ENCODE results near the gene FCRLB. TPM values are rescaled to one million over a fixed set of nuclear protein-coding genes. Genes with fewer than 3 reads are reported as not detected.
A peak's percentile ranks its signal among the peaks of the same experiment; 100 is the strongest.

Gene FCRLB
- total and polyA plus RNA-seq, 9 of the 15 experiments (the other 6 are each of a cell fraction or from before 2014, with no cell fraction given) = 0.20 to 4.6 (median 1.3) TPM

DNA sequence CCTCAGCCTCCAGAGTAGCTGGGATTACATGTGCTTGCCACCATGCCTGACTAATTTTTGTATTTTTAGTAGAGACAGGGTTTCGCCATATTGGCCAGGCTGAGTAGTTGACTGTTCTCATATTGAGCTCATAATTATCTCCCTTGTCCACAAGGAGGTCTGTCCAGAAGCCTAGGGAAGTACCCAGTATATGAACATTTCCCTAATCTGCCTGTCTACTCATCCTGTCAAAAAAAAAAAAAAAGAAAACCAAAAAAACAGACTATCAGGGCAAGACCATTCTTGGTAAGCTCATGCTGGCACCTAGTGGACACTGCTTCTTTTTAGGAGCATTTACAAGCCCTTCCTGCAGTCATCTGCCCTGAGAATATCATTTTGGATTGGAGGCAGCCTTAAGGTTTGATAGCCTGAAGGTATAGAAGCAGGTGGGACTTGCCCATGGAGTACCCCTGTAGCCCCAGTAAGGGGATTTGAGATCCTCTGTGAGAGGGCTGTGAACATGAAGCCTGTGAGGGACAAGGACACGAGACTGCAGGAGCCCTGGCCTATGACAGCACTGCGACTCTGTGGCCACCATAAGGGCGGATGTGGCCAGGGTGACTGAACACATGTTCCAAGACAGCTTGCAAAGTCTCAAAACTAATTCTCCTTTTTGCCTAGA, 17.4 kb downstream of the FCRLB start (continued):
- TF ChIP-seq, protein P1, sequence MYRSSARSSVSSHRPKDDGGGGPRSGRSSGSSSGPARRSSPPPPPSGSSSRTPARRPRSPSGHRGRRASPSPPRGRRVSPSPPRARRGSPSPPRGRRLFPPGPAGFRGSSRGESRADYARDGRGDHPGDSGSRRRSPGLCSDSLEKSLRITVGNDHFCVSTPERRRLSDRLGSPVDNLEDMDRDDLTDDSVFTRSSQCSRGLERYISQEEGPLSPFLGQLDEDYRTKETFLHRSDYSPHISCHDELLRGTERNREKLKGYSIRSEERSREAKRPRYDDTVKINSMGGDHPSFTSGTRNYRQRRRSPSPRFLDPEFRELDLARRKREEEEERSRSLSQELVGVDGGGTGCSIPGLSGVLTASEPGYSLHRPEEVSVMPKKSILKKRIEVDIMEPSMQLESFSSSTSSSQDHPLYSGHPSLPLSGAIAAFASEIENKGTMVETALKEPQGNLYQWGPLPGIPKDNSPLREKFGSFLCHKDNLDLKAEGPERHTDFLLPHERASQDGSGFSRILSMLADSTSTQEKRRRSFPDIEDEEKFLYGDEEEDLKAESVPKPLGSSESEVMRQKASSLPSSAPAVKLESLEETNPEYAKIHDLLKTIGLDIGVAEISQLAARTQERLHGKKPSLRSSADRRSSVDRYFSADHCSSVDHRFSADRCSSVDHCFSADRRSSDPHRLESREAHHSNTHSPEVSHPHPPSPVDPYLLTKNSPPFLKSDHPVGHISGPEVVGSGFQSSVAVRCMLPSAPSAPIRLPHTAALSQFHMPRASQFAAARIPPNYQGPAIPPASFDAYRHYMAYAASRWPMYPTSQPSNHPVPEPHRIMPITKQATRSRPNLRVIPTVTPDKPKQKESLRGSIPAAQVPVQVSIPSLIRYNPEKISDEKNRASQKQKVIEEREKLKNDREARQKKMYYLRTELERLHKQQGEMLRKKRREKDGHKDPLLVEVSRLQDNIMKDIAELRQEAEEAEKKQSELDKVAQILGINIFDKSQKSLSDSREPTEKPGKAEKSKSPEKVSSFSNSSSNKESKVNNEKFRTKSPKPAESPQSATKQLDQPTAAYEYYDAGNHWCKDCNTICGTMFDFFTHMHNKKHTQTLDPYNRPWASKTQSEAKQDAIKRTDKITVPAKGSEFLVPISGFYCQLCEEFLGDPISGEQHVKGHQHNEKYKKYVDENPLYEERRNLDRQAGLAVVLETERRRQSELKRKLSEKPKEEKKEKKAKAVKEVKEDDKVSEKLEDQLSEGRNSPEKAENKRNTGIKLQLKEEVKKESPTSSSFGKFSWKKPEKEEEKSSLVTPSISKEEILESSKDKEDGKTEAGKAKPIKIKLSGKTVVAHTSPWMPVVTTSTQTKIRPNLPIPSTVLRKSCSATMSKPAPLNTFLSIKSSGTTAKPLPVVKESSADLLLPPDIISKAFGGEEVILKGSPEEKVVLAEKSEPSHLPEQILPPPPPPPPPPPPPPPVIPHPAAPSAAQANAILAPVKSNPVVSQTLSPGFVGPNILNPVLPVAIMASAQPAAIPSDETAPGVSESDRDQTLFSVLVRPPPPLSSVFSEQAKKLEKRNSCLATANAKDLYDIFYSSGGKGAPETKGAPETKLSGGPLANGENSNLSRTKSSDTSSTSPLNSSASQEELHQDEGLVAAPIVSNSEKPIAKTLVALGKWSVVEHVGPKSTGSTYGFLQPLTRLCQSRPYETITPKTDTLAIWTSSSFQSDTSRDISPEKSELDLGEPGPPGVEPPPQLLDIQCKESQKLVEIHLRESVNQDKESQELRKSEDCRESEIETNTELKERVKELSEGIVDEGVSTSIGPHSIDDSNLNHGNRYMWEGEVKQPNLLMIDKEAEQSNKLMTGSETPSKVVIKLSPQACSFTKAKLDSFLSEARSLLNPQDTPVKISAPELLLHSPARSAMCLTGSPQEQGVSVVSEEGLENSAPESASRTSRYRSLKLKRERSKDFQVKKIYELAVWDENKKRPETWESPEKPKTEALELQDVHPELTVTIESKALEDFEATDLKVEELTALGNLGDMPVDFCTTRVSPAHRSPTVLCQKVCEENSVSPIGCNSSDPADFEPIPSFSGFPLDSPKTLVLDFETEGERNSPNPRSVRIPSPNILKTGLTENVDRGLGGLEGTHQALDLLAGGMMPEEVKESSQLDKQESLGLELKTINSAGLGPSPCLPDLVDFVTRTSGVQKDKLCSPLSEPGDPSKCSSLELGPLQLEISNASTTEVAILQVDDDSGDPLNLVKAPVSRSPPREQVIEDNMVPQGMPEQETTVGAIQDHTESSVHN (IDR thresholded peaks at IDR 0.05; ENCODE audit: borderline replicate concordance in 1 of 2, low read depth in 1 of 2) = no peak
- no peak for TF ChIP-seq ZNF282 (CRISPR knock-in tag; IDR thresholded peaks at IDR 0.05)
- TF ChIP-seq NFIX (CRISPR knock-in tag; IDR thresholded peaks at IDR 0.05; ENCODE audit: low read depth) = no peak
- TF ChIP-seq, protein P2, sequence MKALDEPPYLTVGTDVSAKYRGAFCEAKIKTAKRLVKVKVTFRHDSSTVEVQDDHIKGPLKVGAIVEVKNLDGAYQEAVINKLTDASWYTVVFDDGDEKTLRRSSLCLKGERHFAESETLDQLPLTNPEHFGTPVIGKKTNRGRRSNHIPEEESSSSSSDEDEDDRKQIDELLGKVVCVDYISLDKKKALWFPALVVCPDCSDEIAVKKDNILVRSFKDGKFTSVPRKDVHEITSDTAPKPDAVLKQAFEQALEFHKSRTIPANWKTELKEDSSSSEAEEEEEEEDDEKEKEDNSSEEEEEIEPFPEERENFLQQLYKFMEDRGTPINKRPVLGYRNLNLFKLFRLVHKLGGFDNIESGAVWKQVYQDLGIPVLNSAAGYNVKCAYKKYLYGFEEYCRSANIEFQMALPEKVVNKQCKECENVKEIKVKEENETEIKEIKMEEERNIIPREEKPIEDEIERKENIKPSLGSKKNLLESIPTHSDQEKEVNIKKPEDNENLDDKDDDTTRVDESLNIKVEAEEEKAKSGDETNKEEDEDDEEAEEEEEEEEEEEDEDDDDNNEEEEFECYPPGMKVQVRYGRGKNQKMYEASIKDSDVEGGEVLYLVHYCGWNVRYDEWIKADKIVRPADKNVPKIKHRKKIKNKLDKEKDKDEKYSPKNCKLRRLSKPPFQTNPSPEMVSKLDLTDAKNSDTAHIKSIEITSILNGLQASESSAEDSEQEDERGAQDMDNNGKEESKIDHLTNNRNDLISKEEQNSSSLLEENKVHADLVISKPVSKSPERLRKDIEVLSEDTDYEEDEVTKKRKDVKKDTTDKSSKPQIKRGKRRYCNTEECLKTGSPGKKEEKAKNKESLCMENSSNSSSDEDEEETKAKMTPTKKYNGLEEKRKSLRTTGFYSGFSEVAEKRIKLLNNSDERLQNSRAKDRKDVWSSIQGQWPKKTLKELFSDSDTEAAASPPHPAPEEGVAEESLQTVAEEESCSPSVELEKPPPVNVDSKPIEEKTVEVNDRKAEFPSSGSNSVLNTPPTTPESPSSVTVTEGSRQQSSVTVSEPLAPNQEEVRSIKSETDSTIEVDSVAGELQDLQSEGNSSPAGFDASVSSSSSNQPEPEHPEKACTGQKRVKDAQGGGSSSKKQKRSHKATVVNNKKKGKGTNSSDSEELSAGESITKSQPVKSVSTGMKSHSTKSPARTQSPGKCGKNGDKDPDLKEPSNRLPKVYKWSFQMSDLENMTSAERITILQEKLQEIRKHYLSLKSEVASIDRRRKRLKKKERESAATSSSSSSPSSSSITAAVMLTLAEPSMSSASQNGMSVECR (CRISPR knock-in tag; IDR thresholded peaks at IDR 0.05) = 0 out of 2 replicates have a peak, but pooled peaks have one; percentile 44
- TF ChIP-seq, protein P3, sequence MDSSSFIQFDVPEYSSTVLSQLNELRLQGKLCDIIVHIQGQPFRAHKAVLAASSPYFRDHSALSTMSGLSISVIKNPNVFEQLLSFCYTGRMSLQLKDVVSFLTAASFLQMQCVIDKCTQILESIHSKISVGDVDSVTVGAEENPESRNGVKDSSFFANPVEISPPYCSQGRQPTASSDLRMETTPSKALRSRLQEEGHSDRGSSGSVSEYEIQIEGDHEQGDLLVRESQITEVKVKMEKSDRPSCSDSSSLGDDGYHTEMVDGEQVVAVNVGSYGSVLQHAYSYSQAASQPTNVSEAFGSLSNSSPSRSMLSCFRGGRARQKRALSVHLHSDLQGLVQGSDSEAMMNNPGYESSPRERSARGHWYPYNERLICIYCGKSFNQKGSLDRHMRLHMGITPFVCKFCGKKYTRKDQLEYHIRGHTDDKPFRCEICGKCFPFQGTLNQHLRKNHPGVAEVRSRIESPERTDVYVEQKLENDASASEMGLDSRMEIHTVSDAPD (CRISPR knock-in tag; IDR thresholded peaks at IDR 0.05) = no peak
- no peak for TF ChIP-seq TGIF2 (CRISPR knock-in tag; IDR thresholded peaks at IDR 0.05)
- TF ChIP-seq CREM (IDR thresholded peaks at IDR 0.05; ENCODE audit: low read depth) = no peak

Measured in K562 (cell line).